Brain microvascular endothelial cell (primary cell): Measurements from ENCODE around the gene REEP1.

Experiments
- DNase-seq: peaks from one replicate; pipeline ENCODE4 v3.0.0-alpha.2; 2020
- H3K27ac ChIP-seq: fragments of 250-450 bp; sonication (Bioruptor Pico); 2 replicates; pipeline ENCODE4 v1.5.1; 2020; ENCODE audit warnings: mild to moderate bottlenecking, moderate library complexity
- H3K27me3 ChIP-seq: fragments of 250-450 bp; sonication (Bioruptor Pico); replicated peaks from 2 replicates; pipeline ENCODE4 v1.5.1; 2020; ENCODE audit warnings: mild to moderate bottlenecking
- H3K36me3 ChIP-seq: fragments of 250-450 bp; sonication (Bioruptor Pico); replicated peaks from 2 replicates; pipeline ENCODE4 v1.5.1; 2020; ENCODE audit warnings: mild to moderate bottlenecking
- H3K4me3 ChIP-seq: 2 replicates; pipeline ENCODE4 v1.5.1; 2011; ENCODE audit warnings: low read depth, mild to moderate bottlenecking, control low read depth, low read length, moderate library complexity
- in situ Hi-C: cut with HindIII; loops from 2 replicates; pipeline ENCODE4 v1.10.0; 2017; ENCODE audit warnings: low sequenced_read_pairs, low pct_ligation_motif_present
- TF ChIP-seq, protein P1 (sequence below): IDR thresholded peaks from 2 replicates; pipeline ENCODE4 v1.5.1; 2011; ENCODE audit warnings: low read depth, mild to moderate bottlenecking, moderate library complexity, low read length, control low read depth, inconsistent platforms; ENCODE audit errors: missing control alignments

Gene REEP1

GRCh38 chr2:86271248-86271647, 66.2 kb downstream of the REEP1 start:
- no peak for DNase-seq
- in situ Hi-C loops = no loop called here
- Histone ChIP-seq H3K4me3 (no peak overlapping the region), H3K36me3 (no peaks in the 10 kb centered on the region), H3K27ac (no peak overlapping the region), H3K27me3 (no peaks in the 10 kb centered on the region)
- TF ChIP-seq, protein P1, sequence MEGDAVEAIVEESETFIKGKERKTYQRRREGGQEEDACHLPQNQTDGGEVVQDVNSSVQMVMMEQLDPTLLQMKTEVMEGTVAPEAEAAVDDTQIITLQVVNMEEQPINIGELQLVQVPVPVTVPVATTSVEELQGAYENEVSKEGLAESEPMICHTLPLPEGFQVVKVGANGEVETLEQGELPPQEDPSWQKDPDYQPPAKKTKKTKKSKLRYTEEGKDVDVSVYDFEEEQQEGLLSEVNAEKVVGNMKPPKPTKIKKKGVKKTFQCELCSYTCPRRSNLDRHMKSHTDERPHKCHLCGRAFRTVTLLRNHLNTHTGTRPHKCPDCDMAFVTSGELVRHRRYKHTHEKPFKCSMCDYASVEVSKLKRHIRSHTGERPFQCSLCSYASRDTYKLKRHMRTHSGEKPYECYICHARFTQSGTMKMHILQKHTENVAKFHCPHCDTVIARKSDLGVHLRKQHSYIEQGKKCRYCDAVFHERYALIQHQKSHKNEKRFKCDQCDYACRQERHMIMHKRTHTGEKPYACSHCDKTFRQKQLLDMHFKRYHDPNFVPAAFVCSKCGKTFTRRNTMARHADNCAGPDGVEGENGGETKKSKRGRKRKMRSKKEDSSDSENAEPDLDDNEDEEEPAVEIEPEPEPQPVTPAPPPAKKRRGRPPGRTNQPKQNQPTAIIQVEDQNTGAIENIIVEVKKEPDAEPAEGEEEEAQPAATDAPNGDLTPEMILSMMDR = no peak

DNA sequence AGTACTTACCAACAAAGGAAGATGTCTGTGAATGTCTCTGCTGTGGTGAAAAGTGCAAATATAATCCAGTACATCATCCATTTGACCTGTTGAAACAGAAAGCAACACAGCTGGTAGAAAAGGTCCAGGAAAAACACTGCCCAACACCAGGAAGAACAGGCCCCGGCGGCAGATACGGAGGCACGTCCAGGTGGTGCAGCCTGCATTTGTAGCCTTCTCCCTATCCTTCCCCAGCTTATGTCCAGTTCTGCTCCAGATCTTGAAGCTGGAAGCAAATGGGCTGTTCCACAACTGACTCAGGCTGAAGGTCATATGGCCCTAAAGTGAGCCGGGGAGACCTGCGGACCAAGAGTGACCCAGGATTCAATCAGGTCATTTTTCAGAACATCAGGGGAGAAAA, 73.5 kb downstream of the REEP1 start:
- in situ Hi-C loops = no loop called here
- no peak for DNase-seq
- no peaks in the 10 kb centered on the region for H3K27me3 ChIP-seq
- H3K36me3 ChIP-seq = no peaks in the 10 kb centered on the region
- TF ChIP-seq, protein P1 = no peak
- H3K27ac ChIP-seq = no peak overlapping the region
- H3K4me3 ChIP-seq = no peak overlapping the region

DNA sequence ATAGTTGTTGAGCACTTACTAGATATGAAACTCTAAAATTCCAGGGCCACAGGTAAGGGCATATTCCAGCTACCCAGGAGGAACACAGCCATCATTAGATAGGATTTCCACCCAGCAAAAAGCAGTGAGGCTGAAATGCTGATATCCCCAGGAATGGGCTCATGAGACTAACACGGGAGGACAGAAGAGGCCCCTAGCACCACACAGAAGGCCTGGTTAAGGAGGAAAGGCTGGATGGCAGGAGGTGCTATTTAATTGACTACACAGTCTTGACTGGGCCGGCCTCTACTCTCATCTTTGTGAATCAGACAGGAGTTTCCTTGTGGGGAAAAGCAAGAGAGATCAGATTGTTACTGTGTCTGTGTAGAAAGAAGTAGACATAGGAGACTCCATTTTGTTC, 76.4 kb downstream of the REEP1 start:
- TF ChIP-seq, protein P1 = no peak
- no peaks in the 10 kb centered on the region for H3K27me3 ChIP-seq
- no peak for DNase-seq
- H3K36me3 ChIP-seq = no peaks in the 10 kb centered on the region
- no peak overlapping the region for H3K4me3 ChIP-seq
- in situ Hi-C loops = no loop called here
- H3K27ac ChIP-seq = no peak overlapping the region

DNA sequence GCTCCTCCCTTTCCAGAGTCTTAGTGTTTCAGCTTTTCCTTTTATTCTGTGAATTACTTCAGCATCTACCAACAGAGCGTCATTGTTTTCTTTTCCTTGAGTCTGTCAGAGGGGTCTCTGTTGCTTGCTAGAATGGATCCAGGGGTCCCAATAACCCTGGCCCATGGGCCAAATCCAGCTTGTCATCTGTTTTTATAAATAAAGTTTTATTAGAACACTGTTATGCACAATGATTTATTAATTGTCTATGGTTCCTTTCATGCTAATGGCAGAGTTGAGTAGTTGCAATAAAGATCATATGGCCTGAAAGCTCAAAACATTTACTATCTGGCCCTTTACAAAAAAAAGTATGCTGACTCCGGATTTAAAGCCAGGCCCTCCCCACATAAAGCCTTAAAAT, 79.3 kb downstream of the REEP1 start:
- Histone ChIP-seq H3K27ac (no peak overlapping the region), H3K27me3 (no peaks in the 10 kb centered on the region), H3K4me3 (no peak overlapping the region), H3K36me3 (no peaks in the 10 kb centered on the region)
- TF ChIP-seq, protein P1 = no peak
- in situ Hi-C loops = no loop called here
- DNase-seq = no peak

DNA sequence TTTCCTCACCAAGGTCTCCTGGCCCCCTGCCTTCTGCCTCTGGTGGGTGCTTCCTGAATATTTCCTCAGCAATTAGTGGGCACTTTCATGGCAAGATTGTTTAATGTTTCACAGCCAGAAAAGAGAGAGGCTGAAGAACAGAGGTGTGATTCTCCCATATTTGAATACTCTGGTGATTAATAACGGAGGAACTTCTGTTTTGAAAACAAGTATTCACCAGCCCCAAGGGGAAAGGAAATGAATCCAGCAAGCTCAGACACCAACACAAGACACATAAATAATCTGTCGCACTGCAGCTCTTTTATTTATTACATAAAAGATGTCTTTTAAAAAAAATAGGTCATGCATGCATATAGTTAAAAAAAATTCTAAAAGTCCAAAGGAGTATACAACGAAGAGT, 80.4 kb downstream of the REEP1 start:
- TF ChIP-seq, protein P1 = no peak
- no peaks in the 10 kb centered on the region for H3K27me3 ChIP-seq
- no peaks in the 10 kb centered on the region for H3K36me3 ChIP-seq
- in situ Hi-C loops = no loop called here
- no peak overlapping the region for H3K27ac ChIP-seq
- no peak for DNase-seq
- H3K4me3 ChIP-seq = no peak overlapping the region

GRCh38 chr2:86256300-86256699, 81.1 kb downstream of the REEP1 start:
- in situ Hi-C loops = no loop called here
- TF ChIP-seq, protein P1 = no peak
- Histone ChIP-seq H3K27ac (no peak overlapping the region), H3K4me3 (no peak overlapping the region), H3K27me3 (no peaks in the 10 kb centered on the region), H3K36me3 (no peaks in the 10 kb centered on the region)
- no peak for DNase-seq
